OCI-LY3 (cell line): ENCODE results near the gene SEMA6D.

Experiments
- H2AFZ ChIP-seq: fragments of 200-600, 300-600 bp; shearing (Covaris generic); 2 replicates; pipeline ENCODE4 v1.6.0; 2014; ENCODE audit warnings: antibody characterized with exemption, low read depth, low read length
- H3K27ac ChIP-seq: fragments of 200-600, 300-600 bp; sonication (generic); 2 replicates; pipeline ENCODE4 v1.5.1; 2014; ENCODE audit warnings: mild to moderate bottlenecking, low read length, moderate library complexity, mixed read lengths
- H3K27me3 ChIP-seq: fragments of 200-600, 300-600 bp; sonication (generic); 2 replicates; pipeline ENCODE4 v1.6.1; 2014; ENCODE audit warnings: low read depth, low read length, mixed read lengths
- H3K36me3 ChIP-seq: fragments of 200-600, 300-600 bp; sonication (generic); replicated peaks from 2 replicates; pipeline ENCODE3; 2014; ENCODE audit warnings: low read depth, low read length, mixed read lengths
- H3K4me1 ChIP-seq: fragments of 300-600, 200-600 bp; sonication (generic); 2 replicates; pipeline ENCODE4 v1.6.1; 2014; ENCODE audit warnings: low read length, mixed read lengths
- H3K4me2 ChIP-seq: fragments of 200-600, 300-600 bp; sonication (generic); 2 replicates; pipeline ENCODE4 v1.6.1; 2014; ENCODE audit warnings: low read length, mixed read lengths
- H3K4me3 ChIP-seq: fragments of 300-600, 200-600 bp; sonication (generic); 2 replicates; pipeline ENCODE4 v1.5.1; 2014; ENCODE audit warnings: antibody characterized with exemption, mild to moderate bottlenecking, low read length, moderate library complexity
- H3K79me2 ChIP-seq: fragments of 300-600, 200-600 bp; shearing (Covaris generic); 2 replicates; pipeline ENCODE4 v1.6.1; 2014; ENCODE audit warnings: mild to moderate bottlenecking, low read length, mixed read lengths
- H3K9ac ChIP-seq: fragments of 300-600, 200-600 bp; shearing (Covaris generic); 2 replicates; pipeline ENCODE4 v1.6.0; 2014; ENCODE audit warnings: mild to moderate bottlenecking, low read length, moderate library complexity
- H3K9me3 ChIP-seq: fragments of 200-600, 300-600 bp; shearing (Covaris generic); 2 replicates; pipeline ENCODE4 v1.6.1; 2014; ENCODE audit warnings: low read length, mixed read lengths; ENCODE audit not compliant: insufficient read depth
- H4K20me1 ChIP-seq: fragments of 200-600, 300-600 bp; sonication (generic); 2 replicates; pipeline ENCODE4 v1.6.1; 2016; ENCODE audit warnings: low read length, mixed read lengths; ENCODE audit not compliant: insufficient read depth
- EZH2phosphoT487 ChIP-seq: fragments of 200-600 bp; shearing (Covaris generic); IDR thresholded peaks from 2 replicates; pipeline ENCODE4 v1.6.1; 2018; ENCODE audit warnings: antibody characterized with exemption, mixed run types, low read depth
- TF ChIP-seq, protein P1 (sequence below): fragments of 200-600, 300-600 bp; sonication (generic); IDR thresholded peaks from 2 replicates; pipeline ENCODE4 v1.5.1; 2014; ENCODE audit warnings: antibody characterized with exemption, low read length, low read depth

The SEMA6D gene

DNA sequence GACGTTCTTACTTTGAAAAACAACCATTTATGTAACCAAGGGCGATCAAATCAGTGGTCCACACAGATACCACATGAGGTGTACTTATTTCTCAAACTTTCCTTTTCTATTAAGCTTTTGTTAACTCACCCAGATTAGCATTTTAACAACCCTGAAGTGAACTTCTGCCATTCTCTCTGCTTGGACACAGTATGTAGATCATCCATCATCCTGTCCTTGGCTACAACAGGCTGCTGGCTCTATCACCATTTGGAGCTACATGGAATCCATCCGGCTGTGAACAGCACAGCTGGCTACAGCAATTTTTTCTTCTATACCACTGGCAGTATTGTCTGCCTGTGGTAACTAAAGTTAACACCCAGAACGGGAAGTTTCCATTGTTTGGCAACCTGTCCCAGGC, 4.4 kb downstream of the SEMA6D start:
- H3K4me1 ChIP-seq = no peaks in the 10 kb centered on the region
- no peak overlapping the region for H2AFZ ChIP-seq
- H3K4me3 ChIP-seq = no peak overlapping the region
- TF ChIP-seq, protein P1, sequence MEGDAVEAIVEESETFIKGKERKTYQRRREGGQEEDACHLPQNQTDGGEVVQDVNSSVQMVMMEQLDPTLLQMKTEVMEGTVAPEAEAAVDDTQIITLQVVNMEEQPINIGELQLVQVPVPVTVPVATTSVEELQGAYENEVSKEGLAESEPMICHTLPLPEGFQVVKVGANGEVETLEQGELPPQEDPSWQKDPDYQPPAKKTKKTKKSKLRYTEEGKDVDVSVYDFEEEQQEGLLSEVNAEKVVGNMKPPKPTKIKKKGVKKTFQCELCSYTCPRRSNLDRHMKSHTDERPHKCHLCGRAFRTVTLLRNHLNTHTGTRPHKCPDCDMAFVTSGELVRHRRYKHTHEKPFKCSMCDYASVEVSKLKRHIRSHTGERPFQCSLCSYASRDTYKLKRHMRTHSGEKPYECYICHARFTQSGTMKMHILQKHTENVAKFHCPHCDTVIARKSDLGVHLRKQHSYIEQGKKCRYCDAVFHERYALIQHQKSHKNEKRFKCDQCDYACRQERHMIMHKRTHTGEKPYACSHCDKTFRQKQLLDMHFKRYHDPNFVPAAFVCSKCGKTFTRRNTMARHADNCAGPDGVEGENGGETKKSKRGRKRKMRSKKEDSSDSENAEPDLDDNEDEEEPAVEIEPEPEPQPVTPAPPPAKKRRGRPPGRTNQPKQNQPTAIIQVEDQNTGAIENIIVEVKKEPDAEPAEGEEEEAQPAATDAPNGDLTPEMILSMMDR = no peak
- TF ChIP-seq EZH2phosphoT487 = no peak
- no peak overlapping the region for H3K4me2 ChIP-seq
- no peaks in the 10 kb centered on the region for H3K79me2 ChIP-seq
- no peak overlapping the region for H3K9ac ChIP-seq
- H3K9me3 ChIP-seq = no peaks in the 10 kb centered on the region
- no peaks in the 10 kb centered on the region for H4K20me1 ChIP-seq
- no peak overlapping the region for H3K27ac ChIP-seq
- no peaks in the 10 kb centered on the region for H3K36me3 ChIP-seq
- peaks cover 32% of the 10 kb centered on the region for H3K27me3 ChIP-seq

DNA sequence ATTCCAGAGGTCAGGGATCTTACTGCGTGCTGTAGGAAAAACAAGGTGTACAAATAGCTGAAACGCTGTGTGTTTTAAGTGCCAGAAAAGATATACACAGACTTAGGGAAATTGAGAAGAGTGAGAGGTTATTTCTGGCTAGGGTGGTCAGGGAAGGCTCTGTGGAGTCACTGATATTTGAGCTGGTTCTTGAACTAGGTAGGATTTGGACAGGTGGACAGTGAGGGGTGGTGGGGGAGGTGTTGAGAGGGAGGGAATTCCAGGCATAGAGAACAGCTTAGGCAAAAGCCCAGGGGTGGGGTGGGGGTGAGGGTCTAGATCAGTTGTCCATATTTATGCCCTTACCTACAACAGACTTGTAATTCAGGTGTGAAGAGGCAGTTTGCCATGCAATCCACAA, 7.0 kb downstream of the SEMA6D start:
- H3K27me3 ChIP-seq = peaks cover 45% of the 10 kb centered on the region
- H3K4me2 ChIP-seq = no peak overlapping the region
- H3K4me1 ChIP-seq = no peaks in the 10 kb centered on the region
- H4K20me1 ChIP-seq = no peaks in the 10 kb centered on the region
- no peak overlapping the region for H3K4me3 ChIP-seq
- TF ChIP-seq, protein P1 = no peak
- TF ChIP-seq EZH2phosphoT487 = no peak
- no peak overlapping the region for H3K9ac ChIP-seq
- H3K79me2 ChIP-seq = no peaks in the 10 kb centered on the region
- H3K36me3 ChIP-seq = no peaks in the 10 kb centered on the region
- H3K9me3 ChIP-seq = no peaks in the 10 kb centered on the region
- no peak overlapping the region for H2AFZ ChIP-seq
- H3K27ac ChIP-seq = no peak overlapping the region

DNA sequence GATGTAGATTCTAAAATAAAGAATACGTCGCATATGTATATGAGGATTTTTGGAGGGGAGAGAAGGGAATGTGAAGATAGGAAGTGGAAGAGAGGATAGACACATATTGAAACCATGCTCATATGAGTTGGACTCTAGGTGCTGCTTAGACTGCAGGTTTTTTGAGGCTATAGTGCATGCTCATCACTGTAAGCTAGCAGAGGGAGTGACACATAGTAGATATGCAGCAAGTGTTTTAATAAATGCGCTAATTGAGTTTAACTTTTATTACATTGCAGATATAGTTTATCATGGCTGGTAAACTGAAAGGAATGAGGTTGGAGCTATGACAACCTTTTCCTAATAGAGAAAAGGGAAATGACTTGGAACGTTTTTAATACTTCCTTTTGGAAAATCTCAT, 7.7 kb downstream of the SEMA6D start:
- H3K36me3 ChIP-seq = no peaks in the 10 kb centered on the region
- no peaks in the 10 kb centered on the region for H3K9me3 ChIP-seq
- no peak overlapping the region for H3K4me2 ChIP-seq
- no peak overlapping the region for H2AFZ ChIP-seq
- no peak for TF ChIP-seq EZH2phosphoT487
- TF ChIP-seq, protein P1 = no peak
- H3K27me3 ChIP-seq = peaks cover 48% of the 10 kb centered on the region
- no peak overlapping the region for H3K4me3 ChIP-seq
- H3K27ac ChIP-seq = no peak overlapping the region
- H4K20me1 ChIP-seq = no peaks in the 10 kb centered on the region
- no peaks in the 10 kb centered on the region for H3K79me2 ChIP-seq
- no peaks in the 10 kb centered on the region for H3K4me1 ChIP-seq
- no peak overlapping the region for H3K9ac ChIP-seq

DNA sequence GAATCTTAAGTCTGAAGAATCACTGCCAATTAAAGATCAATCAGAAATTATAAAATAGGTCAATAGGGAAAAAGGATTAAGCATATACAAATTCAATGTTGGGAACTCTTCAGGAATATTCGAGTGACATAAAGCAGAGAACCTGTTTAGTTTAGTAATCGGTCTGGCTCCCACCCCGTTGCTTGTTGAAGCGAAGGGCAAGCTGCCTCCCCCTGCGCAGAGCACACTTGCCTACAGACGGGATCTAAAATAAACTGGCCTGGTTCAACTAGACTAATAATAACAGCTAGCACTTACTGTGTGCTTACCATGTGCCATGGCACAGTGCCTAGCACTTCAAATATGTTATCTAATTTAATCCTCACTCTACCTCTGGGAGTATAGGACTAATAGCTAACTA, 8.6 kb downstream of the SEMA6D start:
- Histone ChIP-seq H3K9ac (no peak overlapping the region), H3K4me3 (no peak overlapping the region), H3K79me2 (no peaks in the 10 kb centered on the region), H3K27ac (no peak overlapping the region), H3K4me1 (no peaks in the 10 kb centered on the region), H3K36me3 (no peaks in the 10 kb centered on the region), H4K20me1 (no peaks in the 10 kb centered on the region), H3K9me3 (no peaks in the 10 kb centered on the region), H3K4me2 (no peak overlapping the region), H2AFZ (no peak overlapping the region), H3K27me3 (peaks cover 42% of the 10 kb centered on the region)
- TF ChIP-seq, protein P1 = no peak
- TF ChIP-seq EZH2phosphoT487 = no peak
